ENCODE measurements around the gene GEN1.

Gene GEN1

DNA sequence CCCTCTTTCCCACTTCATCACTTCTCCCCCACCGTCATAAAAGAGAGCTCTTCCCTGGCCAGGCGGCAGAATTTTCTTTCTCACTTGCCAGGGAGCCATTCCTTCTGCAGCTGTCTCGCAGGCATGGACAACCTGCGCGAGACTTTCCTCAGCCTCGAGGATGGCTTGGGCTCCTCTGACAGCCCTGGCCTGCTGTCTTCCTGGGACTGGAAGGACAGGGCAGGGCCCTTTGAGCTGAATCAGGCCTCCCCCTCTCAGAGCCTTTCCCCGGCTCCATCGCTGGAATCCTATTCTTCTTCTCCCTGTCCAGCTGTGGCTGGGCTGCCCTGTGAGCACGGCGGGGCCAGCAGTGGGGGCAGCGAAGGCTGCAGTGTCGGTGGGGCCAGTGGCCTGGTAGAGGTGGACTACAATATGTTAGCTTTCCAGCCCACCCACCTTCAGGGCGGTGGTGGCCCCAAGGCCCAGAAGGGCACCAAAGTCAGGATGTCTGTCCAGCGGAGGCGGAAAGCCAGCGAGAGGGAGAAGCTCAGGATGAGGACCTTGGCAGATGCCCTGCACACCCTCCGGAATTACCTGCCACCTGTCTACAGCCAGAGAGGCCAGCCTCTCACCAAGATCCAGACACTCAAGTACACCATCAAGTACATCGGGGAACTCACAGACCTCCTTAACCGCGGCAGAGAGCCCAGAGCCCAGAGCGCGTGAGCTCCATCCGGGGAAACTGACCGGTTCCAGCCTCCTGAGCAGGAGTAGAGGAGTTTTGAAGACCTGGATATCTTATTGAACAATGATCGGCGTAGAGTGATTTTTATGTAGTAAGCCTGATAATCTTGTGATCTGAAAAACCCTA is 62.7 kb downstream of the GEN1 start, which contains the start of gene MSGN1:
TSS of gene MSGN1 (plus strand) at position 65 of the 850 bp plus-strand sequence. CDS start at position 124, 59 bp downstream.
- Histone ChIP-seq H3K27me3 (ENCODE audit: insufficient read depth, low read length, poor library complexity) (peaks cover 3% of the 10 kb centered on the region), H3K9me3 (ENCODE audit: insufficient read depth, low read length, severe bottlenecking) (no peaks in the 10 kb centered on the region), H3K4me2 (ENCODE audit: insufficient read depth, low read length) (no peak within 1 kb of the TSS), H3K4me3 (ENCODE audit: low read depth in 1 of 2, low read length in 2 of 2) (no peak within 1 kb of the TSS), H2AFZ (ENCODE audit: low read depth, low read length) (no peak within 1 kb of the TSS), H3K9ac (ENCODE audit: low read depth, low read length) (no peak within 1 kb of the TSS), H3K79me2 (ENCODE audit: insufficient read depth, low read length) (no peaks in the 10 kb centered on the region), H3K4me1 (ENCODE audit: insufficient read depth, low read length) (peaks cover 28% of the 10 kb centered on the region), H3K27ac (ENCODE audit: low read length) (no peak within 1 kb of the TSS), H4K20me1 (ENCODE audit: insufficient read depth, low read length) (no peaks in the 10 kb centered on the region), H3K36me3 (ENCODE audit: insufficient read depth, low read length) (no peaks in the 10 kb centered on the region)
- DNase-seq (no peak), ATAC-seq (ENCODE audit: insufficient read depth, low read depth) (no peak)
- TF ChIP-seq CTCF (IDR thresholded peaks at IDR 0.05; ENCODE audit: borderline replicate concordance, extremely low read depth, low read length, poor library complexity, severe bottlenecking) (no peak), EZH2 (IDR thresholded peaks at IDR 0.05; ENCODE audit: borderline replicate concordance, low read depth, low read length, severe bottlenecking) (no peak)

- DNase-seq (no peak), ATAC-seq (ENCODE audit: insufficient read depth, low read depth) (no peak)
- no peak overlapping the region for H2AFZ ChIP-seq (ENCODE audit: low read depth, low read length)
- H3K27me3 ChIP-seq (ENCODE audit: insufficient read depth, low read length, poor library complexity), result peaks cover 8% of the 10 kb centered on the region
- no peak overlapping the region for H3K4me2 ChIP-seq (ENCODE audit: insufficient read depth, low read length)
- H3K9me3 ChIP-seq (ENCODE audit: insufficient read depth, low read length, severe bottlenecking), result no peaks in the 10 kb centered on the region
- no peak overlapping the region for H3K9ac ChIP-seq (ENCODE audit: low read depth, low read length)
- H3K4me1 ChIP-seq (ENCODE audit: insufficient read depth, low read length), result peaks cover 22% of the 10 kb centered on the region
- no peaks in the 10 kb centered on the region for H3K36me3 ChIP-seq (ENCODE audit: insufficient read depth, low read length)
- H3K79me2 ChIP-seq (ENCODE audit: insufficient read depth, low read length), result no peaks in the 10 kb centered on the region
- TF ChIP-seq CTCF (IDR thresholded peaks at IDR 0.05; ENCODE audit: borderline replicate concordance, extremely low read depth, low read length, poor library complexity, severe bottlenecking), result no peak
- H4K20me1 ChIP-seq (ENCODE audit: insufficient read depth, low read length), result no peaks in the 10 kb centered on the region
- H3K27ac ChIP-seq (ENCODE audit: low read length), result no peak overlapping the region
- H3K4me3 ChIP-seq (ENCODE audit: low read depth in 1 of 2, low read length in 2 of 2), result no peak overlapping the region
Observed at GRCh38 chr2:17818235-17818815, 64.4 kb downstream of the GEN1 start.

DNA sequence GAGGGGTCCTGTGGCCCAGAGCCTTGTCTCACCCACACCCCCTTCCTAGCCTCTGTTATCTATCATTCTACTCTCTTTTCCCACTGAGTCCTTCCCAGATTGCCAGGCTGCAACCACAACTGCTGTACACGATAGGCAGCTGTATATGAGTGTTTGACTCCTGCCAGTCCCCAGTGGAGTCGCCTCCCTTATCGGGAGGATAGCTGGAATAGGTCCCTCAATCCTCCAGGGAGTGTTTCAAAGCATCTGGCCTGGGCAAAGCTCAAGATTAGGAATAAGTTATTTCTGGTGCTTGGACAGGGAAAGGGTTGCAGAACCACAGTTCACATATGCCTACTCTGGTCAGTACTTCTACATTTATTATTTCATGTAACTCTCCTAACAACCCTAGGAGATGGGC is 67.1 kb downstream of the GEN1 start:
- Histone ChIP-seq H4K20me1 (ENCODE audit: insufficient read depth, low read length) (no peaks in the 10 kb centered on the region), H3K4me3 (ENCODE audit: low read depth in 1 of 2, low read length in 2 of 2) (no peak overlapping the region), H3K9ac (ENCODE audit: low read depth, low read length) (no peak overlapping the region), H3K27me3 (ENCODE audit: insufficient read depth, low read length, poor library complexity) (peaks cover 8% of the 10 kb centered on the region), H3K79me2 (ENCODE audit: insufficient read depth, low read length) (no peaks in the 10 kb centered on the region), H3K9me3 (ENCODE audit: insufficient read depth, low read length, severe bottlenecking) (no peaks in the 10 kb centered on the region), H2AFZ (ENCODE audit: low read depth, low read length) (no peak overlapping the region), H3K36me3 (ENCODE audit: insufficient read depth, low read length) (no peaks in the 10 kb centered on the region), H3K4me2 (ENCODE audit: insufficient read depth, low read length) (no peak overlapping the region), H3K4me1 (ENCODE audit: insufficient read depth, low read length) (no peaks in the 10 kb centered on the region), H3K27ac (ENCODE audit: low read length) (no peak overlapping the region)
- DNase-seq (no peak), ATAC-seq (ENCODE audit: insufficient read depth, low read depth) (no peak)
- TF ChIP-seq EZH2 (IDR thresholded peaks at IDR 0.05; ENCODE audit: borderline replicate concordance, low read depth, low read length, severe bottlenecking) (no peak), CTCF (IDR thresholded peaks at IDR 0.05; ENCODE audit: borderline replicate concordance, extremely low read depth, low read length, poor library complexity, severe bottlenecking) (no peak)

All from DND-41 (cell line).